NCI-H1930 (cell line): ENCODE data around the gene SLC6A16.
"Not testable (repeated sequence)": the region's sequence is repeated elsewhere in the genome, so short reads cannot be mapped to it uniquely, and the experiment has no call there.

Experiments
- DNase-seq, 2 experiments: peaks; one replicate each; lab custom pipeline; 2025; lab: John Stamatoyannopoulos, UW

The SLC6A16 gene

DNA sequence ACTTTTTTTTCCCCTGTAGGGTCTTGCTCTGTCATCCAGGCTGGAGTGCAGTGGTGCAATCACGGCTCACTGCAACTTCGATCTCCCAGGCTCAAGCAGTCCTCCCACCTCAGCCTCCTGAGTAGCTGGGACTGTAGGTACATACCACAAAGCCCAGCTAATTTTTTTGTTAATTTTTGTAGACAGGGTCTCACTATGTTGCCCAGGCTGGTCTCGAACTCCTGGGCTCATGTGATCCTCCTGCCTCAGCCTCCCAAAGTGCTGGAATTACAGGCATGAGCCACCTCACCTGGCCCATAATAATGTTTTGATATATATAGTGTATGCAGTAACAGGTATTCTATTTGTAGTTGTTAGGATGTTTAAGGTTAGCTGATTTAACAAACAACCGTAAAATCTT lies 6.2 kb upstream of the SLC6A16 start:
- DNase-seq = not testable (repeated sequence)

DNA sequence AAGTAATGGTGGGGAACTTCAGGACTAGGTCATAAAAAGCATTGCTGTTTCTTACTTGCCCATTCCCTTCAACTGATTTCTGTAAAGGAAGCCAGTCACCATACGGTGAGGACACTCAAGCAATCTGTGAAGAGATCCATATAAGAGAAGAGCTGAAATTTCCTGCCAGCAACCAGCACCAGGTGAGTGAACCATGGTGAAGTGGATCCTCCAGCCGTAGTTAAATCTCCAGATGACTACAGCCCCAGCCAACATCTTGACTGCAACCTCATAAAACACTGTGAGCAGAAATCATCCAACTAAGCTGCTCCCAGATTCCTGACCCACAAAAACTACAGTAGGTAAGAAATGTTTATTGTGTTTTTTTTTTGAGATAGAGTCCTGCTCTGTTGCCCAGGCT lies 3.8 kb upstream of the SLC6A16 start:
- no peak for DNase-seq

DNA sequence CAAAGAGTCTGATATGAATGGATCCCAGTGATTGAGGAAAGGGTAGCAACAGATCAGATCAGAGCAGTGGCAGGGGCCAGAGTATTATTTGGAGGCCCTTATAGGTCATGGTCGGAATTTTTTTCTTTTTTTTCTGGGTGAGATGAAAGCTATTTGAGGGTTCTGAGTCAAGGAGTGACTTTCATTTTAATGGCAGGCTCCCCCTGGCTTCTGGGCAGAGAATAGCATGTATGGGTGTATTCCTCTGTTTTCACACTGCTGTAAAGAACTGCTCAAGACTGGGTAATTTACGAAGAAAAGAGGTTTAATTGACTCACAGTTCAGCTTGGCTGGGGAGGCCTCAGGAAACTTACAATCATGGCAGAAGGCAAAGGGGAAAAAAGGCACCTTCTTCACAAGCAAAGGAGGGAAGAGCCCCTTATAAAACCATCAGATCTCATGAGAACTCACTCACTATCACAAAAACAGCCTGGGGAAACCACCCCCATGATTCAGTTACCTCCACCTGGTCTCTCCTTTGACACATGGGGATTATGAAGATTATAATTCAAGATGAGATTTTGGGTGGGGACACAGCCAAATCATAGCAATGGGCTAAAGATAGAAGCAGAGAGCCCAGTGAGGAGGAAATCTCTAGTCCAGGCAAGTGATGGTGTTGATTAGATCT lies 3.0 kb upstream of the SLC6A16 start:
- DNase-seq = no peak

DNA sequence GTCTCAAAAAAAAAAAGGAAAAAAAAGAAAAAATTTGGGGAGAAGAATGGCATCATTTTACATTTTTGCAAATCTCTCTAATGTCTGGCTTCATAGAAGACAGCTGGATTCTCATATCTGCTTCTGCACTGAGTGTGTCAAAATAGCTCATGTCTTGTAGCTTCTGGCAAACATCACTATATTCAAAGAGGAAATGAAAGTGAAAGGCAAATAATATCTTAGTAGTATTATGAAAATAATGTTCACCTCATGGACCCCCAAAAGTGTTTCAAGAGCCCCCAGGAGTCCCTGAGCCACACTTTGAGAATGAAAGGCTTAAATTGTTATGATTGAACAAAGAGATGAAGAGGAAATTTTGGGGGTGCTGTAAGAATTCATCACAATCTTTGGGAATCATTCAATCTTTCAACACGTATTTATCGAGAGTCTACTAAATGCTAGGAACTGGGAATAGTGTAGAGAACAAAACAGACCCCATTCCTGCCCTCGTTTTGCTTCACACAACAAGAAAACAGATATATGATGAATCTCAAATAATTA lies 1.2 kb upstream of the SLC6A16 start:
- DNase-seq = no peak

DNA sequence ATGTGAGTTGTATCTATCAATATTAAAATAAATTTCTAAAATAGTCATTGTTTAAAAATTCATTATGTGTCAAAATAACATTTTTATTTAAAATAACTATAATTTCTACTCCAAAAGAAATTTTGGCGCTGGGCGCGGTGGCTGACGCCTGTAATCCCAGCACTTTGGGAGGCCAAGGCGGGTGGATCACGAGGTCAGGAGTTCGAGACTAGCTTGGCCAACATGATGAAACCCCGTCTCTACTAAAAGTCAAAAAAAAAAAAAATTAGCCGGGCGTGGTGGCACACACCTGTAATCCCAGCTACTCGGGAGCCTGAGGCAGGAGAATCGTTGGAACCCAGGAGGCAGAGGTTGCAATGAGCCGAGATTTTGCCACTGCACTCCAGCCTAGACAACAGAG lies 765 bp upstream of the SLC6A16 start:
- not testable (repeated sequence) for DNase-seq

DNA sequence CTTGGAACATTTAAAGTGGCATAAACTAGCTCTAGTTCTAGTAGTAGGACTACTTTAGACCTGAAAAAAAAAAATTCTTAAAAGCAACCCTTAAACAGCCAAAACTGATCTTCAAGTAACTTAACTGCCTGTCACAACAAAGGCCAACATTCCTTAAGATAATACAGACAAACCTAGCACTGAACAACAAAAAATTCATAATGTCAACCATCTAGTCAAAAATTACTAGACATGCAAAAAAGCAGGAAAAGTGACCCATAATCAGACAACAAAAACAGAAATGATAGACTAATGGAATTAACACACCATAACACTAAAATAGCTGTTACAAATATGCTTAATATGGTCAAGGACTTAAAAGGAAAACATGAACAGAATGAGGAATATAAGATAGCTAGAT lies 6.7 kb downstream of the SLC6A16 start:
- no peak for DNase-seq

DNA sequence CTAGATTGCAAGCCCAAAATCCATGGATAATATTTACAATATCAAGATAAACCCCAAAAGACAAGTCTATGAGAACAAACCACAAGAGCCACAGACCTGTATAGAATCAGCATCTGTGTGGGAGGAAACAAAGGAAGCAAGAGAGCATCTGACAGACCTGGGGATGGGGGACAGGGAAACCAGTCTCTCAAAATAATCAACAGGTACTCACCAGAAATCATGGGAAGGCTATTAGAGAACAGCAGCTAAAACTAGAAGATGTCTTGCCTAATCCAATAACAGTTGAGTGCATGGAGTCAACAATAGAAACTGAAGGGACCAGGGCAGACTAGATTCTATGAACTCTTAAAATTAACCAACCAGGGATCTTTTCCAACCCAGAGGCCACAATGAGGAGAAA lies 8.7 kb downstream of the SLC6A16 start:
- DNase-seq = no peak

DNA sequence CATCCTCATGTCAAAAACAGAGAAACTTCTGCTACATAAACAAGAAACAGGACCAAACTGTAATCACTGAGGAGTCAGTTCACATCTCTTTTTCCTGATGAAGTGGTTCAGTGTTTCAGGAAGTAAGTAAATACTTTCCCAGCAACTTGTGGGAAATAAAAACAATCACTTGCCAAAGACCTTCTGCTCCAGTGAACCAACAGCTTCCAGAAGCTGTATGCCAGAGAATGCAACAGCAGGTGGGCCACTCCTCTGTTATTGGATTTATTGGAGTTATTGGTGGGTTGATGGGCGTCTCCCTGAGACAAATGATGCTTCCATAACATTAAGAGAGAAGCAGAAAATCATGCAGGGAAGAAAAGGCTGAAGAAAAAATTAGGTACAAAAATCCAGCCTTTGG lies 9.9 kb downstream of the SLC6A16 start:
- no peak for DNase-seq

DNA sequence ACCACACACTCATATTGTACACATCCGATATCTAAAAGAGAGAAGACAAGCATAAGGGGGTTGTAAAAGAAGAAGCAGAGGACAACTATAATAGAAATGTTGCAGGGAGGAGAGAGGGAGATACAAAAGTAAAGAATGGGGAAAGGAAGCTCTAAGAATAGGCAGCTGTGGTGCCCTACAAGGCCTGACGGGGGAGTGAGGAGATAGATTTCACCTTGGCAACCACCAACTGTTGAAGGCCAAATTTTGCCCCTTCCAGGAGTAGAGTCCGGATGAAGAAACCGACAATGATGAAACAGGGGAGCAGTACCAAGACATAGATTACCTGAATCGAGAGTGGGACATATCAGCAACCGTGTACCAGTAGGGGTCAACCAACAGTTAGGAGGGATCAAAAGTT lies 15.9 kb downstream of the SLC6A16 start:
- no peak for DNase-seq

DNA sequence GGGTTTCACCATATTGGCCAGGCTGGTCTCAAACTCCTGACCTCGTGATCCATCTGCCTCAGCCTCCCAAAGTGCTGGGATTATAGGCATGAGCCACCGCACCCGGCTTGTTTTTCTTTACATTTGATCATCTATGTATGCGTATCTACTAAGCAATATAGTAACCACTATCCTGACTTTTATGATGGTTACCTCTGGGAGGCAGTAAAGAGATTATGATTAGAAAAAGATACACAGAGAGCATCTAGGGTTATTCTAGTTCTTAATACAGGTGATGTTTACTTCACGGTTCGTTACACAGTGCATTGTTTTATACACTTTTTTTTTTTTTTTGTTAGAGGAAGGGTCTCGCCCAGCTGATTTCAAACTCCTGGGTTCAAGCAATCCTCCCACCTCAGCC lies 18.3 kb downstream of the SLC6A16 start:
- DNase-seq = not testable (repeated sequence)

DNA sequence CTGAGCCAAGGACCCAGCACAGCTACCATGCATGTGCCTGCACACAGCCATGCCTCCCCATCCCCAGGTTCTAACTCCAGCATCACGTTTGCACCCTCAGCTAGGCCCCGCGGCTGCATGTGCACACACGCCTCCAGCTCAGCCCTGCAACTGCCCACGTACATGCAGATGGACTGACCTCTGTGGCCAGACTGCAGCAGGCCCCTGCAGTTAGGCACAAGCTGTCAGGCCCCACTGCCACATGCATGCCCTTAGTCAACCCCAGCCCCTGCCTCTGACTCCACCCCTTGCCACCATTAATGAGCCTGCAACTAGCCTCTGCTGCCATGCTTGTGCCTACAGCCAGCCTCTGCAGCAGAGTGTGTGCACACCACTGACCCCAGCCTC lies 23.1 kb downstream of the SLC6A16 start:
- DNase-seq = no peak

DNA sequence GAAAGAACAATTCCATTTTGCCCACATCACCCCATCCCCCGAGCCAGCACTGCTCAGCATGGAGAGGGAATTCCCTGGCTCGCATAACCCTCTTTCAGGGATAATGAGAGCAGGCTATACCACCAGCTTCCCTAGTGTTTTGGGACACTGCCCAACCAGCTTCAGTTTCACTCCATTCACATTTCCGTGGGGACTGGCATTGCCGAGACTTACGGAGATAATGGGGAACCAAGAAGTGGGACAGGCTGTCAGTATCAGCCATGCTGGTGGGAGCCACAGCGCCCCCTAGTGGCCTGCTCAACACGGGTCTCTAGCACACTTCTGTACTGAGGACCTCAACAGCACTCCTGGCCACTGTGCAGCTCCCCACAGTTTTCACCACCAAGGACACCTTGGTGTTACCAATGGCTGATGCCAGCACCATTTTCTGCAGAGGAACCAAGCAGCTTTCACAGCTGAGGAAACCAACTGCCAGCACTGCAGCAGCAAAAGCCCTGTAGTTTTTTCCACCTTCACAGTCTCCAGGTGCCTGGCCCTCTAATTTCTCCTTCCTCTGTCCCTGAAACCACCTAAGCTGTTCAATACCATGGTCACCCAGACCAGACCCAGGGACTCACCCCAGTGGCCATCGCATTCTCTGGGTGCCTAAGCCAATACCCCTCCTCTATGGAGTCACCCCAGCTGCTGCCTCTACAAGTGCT lies 23.7 kb downstream of the SLC6A16 start:
- DNase-seq = peak; percentile 62 to 80

DNA sequence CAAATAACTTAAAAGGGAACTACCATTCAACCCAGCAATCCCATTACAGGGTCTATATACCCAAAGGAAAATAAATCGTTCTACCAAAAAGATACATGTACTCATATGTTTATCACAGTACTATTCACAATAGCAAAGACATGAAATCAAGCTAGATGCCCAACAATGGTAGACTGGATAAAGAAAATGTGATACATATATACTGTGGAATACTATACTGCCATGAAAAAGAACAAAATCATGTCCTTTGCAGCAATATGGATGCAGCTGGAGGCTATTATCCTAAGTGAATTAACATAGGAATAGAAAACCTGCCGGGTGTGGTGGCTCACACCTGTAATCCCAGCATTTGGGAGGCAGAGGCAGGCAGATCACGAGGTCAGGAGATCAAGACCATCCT lies 26.3 kb downstream of the SLC6A16 start:
- DNase-seq = not testable (repeated sequence)

DNA sequence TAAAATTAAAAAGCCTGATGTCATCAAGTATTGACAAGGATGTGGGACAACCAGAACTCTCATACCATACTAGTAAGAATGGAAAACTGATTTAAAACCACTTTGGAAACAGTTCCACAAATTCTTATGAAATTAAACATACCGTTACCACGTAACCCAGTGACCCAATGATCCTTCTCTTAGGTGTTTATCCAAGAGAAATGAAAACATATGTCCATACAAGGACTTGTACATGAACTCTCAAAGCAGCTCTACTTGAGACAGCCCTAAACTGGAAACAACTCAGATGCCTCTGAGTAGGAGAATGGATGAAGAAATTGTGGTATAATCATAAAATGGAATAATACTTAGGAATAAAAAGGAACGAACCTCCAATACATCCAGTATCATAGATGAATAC lies 27.6 kb downstream of the SLC6A16 start:
- DNase-seq = no peak

DNA sequence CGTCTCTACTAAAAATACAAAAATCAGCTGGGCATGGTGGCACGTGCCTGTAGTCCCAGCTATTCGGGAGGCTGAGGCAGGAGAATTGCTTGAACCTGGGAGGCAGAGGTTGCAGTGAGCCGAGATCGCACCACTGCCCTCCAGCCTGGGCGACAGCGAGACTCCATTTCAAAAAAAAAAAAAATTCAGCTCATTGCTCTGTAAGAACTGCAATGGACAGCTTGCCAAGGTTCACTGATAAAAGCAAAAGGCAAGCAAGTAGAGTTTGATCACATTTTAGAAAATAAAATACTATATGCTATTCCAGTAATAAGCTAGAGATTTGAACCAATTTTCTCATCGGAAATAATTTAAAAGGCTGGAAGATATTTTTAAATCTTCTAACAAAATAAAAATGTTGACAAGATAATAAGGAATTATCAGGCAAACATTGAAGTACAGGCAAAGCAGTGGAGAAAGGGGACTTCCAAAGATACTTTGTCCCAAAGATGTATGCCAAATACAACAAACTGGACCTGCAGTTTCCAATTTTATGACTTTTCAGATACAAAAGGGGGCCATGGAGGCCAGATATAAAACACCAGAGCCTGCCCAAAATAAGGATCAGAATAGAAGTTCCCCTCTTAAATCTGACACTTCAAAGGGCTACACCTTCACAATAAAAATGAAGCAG lies 29.6 kb downstream of the SLC6A16 start:
- no peak for DNase-seq

DNA sequence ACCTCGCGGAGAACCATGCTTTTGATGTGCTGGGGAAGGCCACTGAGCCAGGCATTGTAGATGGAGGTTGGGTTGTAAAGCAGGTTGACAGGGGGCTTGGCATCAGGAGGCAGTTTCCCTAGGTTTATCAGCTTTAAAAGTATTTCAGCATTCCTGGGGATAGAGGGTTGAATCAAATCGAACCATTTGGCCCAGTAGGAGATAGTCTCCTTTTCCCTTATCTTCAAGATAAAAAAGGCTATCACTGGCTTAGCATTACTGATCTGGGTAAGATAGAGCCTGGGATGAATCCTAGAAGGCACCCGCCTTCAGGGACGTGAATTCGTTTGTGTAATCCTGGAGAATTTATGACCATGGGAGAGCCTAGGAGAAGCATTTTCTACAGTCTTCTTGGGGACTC lies 30.6 kb downstream of the SLC6A16 start:
- DNase-seq = no peak

DNA sequence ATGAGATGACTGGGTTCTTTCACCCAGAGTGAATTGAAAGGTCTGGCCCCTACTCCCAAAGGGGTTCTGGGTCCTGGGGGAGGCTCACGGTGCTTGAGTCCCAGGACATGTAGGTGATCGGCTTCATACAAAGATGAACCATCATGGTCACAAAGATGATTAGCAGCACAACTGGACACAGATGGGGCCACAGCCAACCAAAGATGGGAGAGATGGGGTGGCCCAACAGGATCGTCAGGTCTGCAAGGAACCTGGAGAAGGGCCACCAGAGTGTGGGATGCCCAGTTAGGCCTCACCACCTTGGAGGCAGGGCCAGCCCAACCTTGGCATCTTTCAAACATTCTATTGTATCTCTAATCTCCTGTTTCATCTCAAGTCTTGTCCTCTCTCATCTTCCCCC lies 34.5 kb downstream of the SLC6A16 start:
- no peak for DNase-seq

DNA sequence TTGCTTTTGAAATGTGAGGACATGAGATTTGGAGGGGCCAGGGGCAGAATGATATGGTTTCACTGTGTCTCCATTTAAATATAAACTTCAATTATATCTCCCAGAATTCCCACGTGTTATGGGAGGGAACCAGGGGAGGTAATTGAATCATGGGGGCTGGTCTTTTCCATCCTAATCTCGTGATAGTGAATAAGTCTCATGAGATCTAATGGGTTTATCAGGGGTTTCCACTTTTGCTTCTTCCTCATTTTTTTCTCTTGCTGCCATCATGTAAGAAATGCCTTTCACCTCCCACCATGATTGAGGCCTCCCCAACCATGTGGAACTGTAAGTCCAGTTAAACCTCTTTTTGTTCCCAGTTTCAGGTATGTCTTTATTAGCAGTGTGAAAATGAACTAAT lies 35.7 kb downstream of the SLC6A16 start:
- not testable (repeated sequence) for DNase-seq

DNA sequence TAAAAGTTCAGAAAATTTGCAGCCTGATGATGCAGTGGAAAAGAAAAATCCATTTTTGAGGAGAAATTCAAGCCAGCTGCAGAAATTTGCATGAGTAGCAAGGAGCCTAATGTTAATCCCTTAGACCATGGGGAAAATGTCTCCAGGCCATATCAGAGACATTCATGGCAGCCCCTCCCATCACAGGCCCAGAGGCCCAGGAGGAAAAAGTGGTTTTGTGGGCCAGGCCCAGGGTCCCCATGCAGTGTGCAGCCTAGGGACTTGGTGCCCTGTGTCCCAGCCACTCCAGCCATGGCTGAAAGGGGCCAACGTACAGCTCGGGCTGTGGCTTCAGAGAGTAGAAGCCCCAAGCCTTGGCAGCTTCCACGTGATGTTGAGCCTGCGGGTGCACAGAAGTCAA lies 36.8 kb downstream of the SLC6A16 start:
- not testable (repeated sequence) for DNase-seq

DNA sequence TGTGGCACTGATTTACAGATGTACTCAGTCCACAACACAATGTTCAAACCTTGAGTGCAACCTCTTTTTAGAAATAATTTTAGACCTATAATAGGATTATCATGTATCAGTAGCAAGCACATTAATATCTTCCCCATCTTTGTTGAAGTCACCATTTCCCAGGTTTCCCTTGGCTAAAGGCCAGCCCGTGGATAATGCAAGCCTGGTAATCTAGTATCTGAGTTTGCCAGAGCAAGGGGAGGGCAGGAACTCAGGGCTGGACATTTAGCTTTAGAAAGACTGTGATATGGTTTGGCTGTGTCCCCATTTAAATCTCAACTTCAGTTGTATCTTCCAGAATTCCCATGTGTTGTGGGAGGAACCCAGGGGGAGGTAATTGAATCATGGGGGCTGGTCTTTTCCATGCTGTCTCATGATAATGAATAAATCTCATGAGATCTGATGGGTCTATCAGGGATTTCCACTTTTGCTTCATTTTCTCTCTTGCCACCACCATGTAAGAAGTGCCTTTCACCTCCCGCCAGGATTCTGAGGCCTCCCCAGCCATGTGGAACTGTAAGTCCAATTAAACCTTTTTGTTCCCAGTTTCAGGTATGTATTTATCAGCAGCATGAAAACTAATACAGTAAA lies 37.7 kb downstream of the SLC6A16 start:
- no peak for DNase-seq

DNA sequence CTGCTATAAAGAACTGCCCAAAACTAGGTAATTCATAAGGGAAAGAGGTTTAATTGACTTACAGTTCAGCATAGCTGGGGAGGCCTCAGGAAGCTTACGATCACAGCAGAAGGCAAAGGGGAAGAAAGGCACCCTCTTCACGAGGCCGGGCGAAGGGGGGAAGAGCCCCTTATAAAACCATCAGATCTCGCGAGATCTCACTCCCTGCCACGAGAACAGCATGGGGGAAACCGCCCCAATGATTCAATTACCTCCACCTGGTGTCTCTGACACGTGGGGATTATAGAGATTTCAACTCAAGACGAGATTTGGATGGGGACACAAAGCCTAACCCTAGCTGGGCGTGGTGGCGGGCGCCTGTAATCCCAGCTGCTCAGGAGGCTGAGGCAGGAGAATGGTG lies 42.8 kb downstream of the SLC6A16 start:
- DNase-seq = no peak

DNA sequence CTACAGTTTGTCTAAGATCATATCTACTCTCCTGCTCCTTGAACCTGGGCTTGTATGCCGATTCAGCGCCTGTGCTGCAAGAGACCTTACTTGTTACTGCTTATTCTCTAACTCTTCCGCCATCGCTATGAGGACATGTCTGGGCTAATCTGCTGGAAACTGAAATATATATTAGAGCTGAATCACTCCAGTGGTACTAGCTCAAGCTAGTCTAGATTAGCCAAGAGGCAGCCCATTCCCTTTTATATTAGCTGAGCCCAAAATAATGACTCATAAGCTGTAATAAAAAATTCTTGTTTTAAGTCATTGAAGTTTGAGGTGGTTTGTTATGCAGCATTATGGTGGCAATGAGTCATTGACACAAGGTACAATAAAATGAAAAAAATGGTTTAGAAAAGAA lies 52.8 kb downstream of the SLC6A16 start:
- no peak for DNase-seq
